ENCODE measurements around the gene CD209. TPM values are rescaled to one million over a fixed set of nuclear protein-coding genes. Genes with fewer than 3 reads are reported as not detected.
A peak's percentile ranks its signal among the peaks of the same experiment; 100 is the strongest.
"Not testable (repeated sequence)": the region's sequence is repeated elsewhere in the genome, so short reads cannot be mapped to it uniquely, and the experiment has no call there.

The CD209 gene, protein sequence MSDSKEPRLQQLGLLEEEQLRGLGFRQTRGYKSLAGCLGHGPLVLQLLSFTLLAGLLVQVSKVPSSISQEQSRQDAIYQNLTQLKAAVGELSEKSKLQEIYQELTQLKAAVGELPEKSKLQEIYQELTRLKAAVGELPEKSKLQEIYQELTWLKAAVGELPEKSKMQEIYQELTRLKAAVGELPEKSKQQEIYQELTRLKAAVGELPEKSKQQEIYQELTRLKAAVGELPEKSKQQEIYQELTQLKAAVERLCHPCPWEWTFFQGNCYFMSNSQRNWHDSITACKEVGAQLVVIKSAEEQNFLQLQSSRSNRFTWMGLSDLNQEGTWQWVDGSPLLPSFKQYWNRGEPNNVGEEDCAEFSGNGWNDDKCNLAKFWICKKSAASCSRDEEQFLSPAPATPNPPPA
- total RNA-seq = under 0.01 TPM in 2 replicates

DNA sequence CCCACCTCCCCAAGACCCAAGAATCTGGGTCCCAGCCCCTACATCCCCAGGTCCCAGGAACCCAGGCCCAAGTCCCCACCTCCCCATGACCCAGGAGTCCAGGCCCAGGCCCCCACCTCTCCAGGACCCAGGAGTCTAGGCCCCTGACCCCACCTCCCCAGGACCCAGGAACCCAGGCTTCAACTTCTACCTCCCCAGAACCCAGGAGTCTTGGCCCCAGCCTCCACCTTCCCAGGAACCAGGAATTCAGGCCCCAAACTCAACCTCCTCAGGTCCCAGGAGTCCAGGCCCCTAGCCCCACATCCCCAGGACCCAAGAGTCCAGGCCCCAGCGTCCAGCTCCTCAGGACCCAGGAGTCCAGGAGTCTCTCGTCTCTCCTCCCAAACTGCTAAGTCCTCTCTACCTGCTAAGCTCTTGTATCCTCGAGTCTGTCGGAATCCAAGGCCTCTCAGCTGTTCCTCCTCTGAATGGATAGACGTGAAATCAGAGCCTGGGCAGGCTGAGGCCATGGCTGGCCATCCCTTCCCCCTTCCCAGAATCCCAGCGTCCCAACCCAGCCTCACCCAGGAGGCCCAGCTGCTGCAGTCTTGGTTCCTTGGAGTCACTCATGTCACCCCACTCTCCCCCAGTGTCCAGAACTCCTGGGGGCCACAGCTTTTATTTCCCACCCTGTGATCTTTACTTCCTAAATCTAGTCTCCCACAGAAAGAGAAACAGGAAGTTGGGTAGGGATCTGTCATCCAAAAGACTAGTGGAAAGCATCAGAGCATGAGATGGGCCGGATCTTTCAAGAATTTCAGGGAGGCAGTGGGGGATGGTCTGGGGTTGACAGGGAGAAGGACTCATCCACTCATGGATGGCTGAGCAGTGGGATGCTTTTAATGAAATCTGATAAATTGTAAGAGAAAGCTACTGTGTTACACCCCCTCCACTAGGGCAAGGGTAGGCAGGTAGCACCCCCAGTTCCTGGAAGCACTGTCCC is at the start of gene CD209:
Gene CD209 (minus strand): TSS at position 632 of the 982 bp plus-strand sequence. CDS start 23 bp downstream, at position 609.
- no peak for DNase-seq (ENCODE audit: low read depth in 2 of 2)

DNA sequence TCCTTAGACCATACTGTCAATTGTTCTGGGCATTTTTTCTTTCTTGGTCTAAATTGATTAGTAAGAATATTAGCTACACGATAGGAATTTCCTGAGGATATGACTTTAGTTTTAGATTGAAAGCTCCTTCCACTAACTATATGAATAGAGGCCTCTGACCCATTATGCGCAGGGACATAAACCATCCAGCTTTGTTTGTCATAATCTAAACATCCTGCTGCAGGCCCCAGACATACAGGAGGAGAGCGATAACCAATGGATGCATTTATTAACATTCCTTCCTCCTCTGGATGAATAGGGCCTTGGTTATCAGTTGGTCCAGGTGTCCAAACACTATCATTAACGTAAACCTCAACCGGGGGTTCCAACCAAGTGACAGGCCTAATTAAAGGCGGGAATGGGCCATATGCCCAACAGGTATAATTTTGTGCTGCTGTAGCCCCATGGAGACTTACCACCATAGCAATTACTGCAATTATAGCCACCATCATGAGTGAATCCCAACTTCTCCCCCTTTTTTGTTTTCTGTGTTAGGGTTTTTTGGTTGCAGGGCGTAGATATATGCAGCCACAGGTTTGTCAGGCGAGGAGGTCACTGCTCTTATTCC is 48.3 kb upstream of the CD209 start:
- DNase-seq (ENCODE audit: low read depth in 2 of 2) = peak in 1 of 2 donors; percentile 87

DNA sequence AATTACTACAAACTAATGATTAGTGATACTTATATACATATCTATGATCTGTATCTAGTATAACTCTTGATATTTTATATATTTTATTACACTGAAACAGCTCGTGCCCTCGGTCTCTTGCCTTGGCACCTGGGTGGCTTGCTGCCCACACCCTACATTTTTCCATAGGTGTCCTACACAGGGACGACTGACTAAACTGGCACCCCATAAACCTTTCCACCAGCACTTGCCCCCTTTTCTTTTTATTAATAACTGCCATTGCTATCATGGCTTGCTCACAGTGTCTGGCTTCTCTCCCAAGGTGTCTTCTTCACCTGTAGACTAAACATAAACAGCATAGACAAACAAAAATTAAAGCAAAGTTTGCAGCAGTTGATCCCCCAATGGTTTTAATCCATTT is 46.2 kb upstream of the CD209 start:
- DNase-seq (ENCODE audit: low read depth in 2 of 2) = no peak

DNA sequence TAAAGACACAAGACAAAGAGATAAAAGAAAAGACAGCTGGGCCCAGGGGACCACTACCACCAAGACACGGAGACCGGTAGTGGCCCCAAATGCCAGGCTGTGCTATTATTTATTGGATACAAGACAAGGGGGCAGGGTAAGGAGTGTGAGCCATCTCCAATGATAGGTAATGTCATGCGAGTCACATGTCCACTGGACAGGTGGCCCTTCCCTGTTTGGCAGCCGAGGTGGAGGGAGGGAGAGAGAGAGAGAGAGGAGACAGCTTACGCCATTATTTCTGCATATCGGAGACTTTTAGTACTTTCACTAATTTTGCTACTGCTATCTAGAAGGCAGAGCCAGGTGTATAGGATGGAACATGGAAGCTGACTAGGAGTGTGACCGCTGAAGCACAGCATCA is 45.4 kb upstream of the CD209 start:
- DNase-seq (ENCODE audit: low read depth in 2 of 2) = not testable (repeated sequence)

DNA sequence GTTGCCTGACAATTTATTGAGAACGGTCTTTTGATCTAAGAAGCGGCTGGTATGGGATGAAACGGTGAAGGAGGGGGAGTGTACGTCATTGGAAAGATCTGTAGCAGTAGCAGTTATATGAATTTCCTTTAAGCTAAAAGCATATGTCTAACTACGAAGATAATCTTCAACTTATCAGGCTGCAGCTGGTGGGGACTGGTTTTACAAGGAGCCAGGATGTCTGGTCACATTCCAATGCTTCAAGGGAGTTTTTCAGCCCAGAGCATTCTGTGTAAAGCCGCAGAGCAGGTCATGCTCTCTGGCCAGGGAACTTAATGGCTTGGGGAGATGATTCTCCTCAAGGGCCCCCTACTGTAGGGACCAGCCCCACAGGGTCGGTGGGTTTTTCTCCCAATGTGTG is 44.9 kb upstream of the CD209 start:
- DNase-seq (ENCODE audit: low read depth in 2 of 2) = peak in 1 of 2 donors; percentile 12

DNA sequence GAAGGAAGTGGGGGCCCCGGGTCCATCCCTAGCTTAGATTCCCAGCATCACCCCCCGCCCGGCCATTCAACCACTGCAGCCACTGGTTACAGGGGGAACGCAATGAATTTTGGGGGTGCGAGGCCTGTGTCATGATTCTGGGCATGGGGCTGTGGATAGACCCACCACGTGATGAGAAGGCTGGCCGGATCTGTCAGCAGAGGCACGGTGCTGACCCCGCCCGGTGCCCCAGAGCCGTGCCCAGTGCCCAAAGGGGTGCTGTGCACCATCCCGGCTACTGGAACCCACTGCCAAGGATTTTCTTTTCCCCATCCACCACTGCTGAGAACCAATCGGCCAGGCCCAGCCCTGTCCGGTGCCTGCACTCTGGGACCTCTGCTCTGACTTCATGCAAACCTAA is 43.1 kb upstream of the CD209 start:
- DNase-seq (ENCODE audit: low read depth in 2 of 2) = no peak

DNA sequence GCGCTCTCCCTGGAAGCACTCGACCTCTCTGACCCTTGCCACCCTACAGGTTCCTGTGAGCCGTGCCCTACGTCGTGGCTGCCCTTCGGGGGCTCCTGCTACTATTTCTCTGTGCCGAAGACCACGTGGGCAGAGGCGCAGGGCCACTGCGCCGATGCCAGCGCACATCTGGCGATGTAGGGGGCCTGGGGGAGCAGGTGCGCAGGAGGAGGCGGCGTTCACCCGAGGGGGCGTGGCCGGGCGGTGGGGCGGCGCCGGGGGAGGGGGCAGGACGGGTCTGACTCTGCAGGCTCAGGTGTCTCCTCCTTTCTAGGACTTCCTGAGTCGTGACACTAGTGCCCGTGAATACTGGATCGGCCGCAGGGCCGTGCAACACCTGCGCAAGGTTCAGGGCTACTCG is 42.1 kb upstream of the CD209 start:
- DNase-seq (ENCODE audit: low read depth in 2 of 2) = no peak

DNA sequence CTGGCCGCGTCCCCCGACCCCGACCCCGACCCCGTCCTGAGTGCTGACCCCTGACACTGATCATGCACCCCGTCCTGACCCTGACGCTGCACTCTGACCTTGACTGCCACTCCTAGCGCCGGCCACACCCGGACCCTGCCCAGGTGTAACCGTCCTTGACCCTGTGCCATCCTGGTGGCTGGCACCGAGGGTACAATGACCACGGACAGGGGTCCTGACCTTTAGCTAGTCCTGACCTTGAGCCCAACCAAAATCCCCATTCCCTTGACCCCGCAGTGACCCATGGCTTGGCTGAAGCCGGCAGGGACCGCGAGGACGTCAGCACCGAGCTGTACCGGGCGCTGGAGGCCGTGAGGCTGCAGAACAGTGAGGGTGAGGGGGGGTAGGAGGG is 41.6 kb upstream of the CD209 start:
- no peak for DNase-seq (ENCODE audit: low read depth in 2 of 2)

DNA sequence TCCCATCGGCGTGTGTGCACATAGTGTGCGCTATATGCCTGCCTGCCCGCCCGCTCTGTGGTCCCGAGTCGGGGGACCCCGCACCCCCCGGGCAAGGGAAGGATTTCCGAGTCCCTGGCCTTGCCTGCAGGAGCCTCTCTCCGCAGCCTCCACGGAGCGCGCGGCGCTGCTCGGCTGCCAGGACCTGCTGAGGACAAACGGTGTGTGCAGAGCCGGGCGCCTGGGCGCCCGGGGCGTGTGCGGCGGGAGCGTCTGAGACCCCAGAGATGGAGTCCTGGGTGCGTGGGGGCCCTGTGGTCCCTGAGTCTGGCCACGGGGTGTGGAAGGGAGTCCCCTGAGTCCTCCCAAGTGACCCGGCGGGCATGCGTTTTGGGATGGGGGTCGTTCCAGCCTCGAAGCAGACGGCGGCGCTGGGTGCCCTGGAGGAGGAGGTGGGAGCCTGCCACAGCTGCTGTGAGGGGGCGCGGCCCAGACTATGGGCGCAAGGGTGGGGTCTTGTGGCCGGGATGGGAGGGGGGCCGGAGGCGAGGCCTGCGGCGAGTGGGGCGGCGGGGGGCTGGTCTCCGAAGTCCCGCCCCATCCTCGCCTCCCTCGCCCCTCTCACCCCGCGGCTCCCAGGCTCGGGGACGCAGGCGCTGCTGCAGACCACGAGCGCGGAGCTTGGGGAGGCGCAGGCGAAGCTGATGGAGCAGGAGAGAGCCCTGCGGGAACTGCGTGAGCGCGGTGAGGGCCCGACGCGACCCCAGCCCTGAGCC is 41.0 kb upstream of the CD209 start:
- no peak for DNase-seq (ENCODE audit: low read depth in 2 of 2)

DNA sequence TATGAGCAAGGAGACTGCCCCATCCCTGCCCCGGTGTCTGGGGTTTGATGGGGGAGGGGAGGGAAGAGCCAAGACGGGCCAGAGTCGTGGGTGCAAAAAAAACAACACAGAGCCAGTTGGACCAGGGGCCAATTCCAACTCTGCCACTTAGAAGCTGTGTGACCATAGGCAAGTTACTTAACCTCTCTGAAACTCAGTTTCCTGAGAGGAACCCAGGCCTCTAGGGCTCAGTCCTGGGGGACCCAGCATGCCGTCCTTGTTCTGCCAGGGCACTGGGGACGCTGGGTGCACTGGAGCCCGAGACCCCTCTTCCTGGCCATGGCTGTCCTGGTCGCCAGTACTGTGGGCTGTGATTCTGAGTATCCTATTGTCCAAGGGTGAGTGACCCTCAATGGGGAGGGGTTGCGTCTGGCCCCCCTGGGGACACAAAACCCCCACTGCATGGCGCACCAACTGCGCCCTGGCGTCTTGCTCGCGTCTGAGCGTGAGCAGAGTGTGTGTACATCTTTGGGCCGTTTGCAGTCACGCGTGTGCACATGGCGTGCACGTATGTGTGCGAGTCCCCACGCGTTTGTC is 40.4 kb upstream of the CD209 start:
- no peak for DNase-seq (ENCODE audit: low read depth in 2 of 2)

DNA sequence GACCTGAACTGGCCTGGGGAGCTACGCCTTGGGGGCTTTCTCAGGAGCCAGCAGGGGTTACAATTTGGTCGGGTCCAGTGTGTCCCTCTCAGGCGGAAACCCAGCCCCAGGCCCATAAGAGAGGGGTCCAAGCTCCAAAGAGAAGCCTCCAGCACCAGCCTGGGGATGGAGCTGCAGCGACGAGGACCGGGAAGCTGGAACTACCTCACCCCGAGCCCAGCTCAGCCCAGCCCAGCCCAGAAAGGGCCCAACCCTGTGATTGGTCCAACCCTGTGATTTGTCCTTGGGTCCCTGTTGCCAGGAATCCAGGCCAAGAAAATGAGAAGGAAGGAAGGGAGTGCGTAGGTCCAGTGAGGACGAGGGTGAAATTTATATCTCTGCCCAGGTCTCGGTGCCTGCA is 39.8 kb upstream of the CD209 start:
- no peak for DNase-seq (ENCODE audit: low read depth in 2 of 2)

DNA sequence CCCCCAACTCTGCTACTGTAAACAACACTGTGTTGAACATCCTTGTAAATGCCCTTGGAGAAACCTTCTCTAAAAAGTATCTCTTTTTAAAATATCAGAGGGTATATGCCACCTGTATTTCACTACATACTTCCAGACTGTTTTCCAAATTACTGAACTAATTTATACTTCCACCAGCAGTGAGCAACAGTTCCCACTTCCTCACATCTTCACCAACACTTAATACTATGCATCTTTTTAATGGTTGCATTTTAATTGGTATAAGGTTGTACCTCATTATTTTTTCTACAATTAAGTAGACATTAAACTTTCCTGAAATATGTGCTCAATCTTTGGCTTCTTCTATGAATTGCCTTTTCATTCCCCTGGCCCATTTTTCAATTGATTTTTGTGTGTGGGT is 37.5 kb upstream of the CD209 start:
- DNase-seq (ENCODE audit: low read depth in 2 of 2) = no peak

DNA sequence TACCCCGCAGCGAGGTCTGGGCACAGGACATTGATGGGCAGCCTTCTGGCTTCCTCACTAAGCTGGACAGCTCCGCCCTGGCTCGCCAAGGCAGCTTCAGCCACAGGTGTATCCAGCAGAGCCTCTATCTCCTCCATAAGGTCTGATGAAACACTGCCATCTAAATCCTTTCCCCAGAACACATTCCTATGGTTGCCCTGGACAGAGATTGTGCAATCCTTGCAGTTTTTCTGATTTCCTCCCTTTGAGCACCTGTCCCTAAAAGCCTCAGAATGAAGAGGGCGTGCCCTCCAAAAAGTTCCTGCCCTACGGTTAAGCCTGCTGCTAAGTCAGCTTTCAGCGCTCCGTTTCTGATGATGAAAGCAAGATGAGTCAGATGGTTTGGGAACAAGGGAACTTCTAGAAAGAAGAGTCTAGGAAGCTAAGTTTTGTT is 36.7 kb upstream of the CD209 start:
- DNase-seq (ENCODE audit: low read depth in 2 of 2) = no peak

DNA sequence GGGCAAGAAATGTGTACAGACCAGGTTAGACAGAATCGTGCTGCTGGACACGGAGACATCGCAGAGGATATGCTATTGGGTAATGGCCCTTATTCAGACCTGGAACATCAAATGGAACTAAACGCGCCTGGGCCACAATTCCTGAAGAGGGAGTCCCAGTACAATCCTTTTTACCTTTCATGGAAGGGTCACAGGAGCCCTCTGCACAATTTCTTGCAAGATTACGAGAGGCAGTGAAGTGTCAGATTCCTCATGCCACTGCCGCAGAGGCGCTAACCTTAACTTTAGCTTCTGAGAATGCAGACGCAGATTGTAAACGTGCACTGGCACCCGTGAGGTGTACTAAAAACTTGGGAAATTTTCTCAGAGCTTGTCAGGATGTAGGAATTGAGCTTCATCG is 33.8 kb upstream of the CD209 start:
- no peak for DNase-seq (ENCODE audit: low read depth in 2 of 2)

DNA sequence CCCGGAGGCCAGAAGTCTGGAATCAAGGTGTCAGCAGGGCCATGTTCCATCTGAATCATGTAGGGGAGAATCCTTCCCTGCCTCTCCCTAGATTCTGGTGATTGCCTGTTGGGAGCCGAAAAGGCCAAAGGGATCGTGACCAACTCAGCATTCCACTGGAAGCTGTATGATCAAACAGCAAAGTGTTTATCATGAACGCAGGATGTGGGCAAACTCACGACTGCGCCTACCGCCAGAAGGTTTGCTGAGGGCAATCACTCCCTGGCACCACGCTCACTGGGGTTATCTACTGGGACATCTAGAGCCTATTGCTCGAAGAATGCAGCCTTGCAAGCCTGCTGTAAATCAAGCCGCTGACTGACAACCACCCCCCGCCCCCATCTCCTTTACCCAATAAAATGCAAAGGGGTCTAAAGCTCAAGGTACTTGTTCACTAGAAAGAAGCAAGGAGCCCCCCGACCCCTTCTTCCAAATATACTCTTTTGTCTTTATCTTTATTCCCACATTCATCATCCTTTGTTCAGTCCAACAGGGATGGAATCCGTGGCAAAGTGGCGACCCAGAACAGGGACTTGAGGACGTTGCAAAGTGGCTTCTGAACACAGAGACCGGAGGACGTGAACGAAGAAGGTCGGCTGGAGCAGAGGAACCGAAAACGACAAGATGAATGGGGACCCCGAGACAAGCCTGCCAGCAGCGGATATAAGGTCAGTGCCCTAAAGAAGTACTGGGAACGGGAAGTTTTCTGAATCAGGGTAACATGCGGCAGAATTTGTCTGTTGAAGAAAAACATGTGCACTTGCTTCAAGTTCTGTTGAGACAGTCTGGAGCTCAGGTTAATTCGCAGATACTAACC is 32.5 kb upstream of the CD209 start:
- DNase-seq (ENCODE audit: low read depth in 2 of 2) = no peak

DNA sequence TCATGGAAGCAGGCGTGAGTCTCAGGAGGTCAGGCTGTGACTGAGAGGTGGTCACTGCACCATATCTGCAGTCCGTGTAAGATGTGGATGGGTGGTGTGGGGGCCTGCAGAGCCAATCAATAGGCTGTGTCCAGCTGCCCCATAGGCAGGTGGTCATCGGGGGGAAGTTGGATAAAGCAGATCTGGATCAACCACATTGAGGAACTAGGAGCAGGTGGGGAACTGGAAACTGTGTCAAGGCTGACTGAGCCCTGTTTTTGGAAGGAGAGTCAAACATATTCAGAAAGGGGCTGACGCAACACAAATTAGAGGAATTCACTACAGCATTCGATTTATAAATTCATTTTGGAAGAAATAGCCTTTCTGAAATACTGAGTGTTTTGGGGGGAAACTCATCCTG is 30.7 kb upstream of the CD209 start:
- DNase-seq (ENCODE audit: low read depth in 2 of 2) = no peak

DNA sequence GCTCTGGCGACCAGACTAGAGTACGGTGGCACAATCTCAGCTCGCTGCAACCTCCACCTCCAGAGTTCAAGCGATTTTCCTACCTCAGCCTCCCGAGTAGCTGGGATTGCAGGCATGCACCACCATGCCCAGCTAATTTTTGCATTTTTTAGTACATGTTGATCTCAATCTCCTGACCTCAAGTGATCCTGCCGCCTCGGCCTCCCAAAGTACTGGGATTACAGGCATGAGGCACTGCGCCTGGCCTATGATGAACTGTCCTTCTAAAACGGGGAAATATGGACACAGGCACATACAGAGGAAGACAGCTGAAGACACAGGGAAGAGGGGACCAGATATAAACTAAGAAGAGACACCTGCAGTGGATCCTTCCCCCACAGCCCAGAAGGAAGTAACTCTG is 28.4 kb upstream of the CD209 start:
- no peak for DNase-seq (ENCODE audit: low read depth in 2 of 2)

DNA sequence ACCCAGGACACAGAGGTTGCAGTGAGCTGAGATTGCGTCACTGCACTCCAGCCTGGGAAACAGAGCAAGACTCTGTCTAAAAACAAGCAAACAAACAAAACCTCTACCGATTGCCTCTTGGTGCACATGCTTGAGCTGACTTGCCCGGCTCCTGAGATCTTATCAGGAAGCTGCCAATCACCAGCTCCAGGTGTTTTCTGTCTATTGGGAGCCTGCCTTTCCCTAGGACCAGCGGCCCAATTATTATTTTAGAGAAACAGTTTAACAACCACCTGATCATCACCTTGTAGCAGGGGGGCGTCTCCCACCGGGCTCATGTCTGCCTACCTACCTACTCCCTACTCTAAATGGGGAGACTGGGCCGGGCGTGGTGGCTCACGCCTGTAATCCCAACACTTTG is 26.5 kb upstream of the CD209 start:
- DNase-seq (ENCODE audit: low read depth in 2 of 2) = no peak

DNA sequence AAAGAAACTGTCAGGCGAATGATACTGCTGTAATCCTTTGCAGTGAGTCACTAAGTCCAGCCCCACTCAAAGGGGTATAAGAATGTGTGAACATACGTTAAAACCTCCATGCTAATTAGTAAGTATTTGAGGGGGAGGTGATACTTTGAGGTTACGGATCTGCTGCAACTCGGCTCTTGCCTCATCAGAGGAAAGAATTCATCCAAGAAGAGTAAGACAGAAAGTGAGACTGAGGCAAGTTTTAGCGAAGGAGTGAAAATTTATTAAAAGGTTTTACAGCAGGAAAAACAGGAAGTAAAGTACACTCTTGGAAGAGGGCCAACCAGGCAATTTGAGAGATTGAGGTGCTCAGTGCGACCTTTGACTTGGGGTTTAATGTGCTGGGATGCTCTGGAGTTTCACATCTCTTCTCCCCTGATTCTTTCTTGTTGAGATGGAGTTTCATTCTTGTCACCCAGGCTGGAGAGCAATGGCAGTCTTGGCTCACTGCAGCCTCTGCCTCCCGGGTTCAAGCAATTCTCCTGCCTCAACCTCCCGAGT is 25.5 kb upstream of the CD209 start:
- no peak for DNase-seq (ENCODE audit: low read depth in 2 of 2)

DNA sequence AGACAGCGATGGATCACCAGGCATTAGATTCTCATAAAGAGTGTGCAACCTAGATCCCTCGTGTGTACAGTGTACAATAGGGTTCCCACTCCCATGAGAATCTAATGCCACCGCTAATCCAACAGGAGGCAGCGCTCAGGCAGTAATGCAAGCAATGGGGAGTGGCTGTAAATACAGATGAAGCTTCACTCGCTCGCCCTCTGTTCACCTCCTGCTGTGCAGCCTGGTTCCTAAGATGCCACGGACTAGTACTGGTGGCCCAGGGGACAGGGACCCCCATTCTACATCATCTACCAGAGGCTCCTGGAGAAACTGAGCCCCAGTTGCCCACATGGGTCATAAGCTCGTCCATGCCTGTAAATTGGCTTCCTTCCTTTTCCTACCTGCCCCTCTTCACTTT is 23.7 kb upstream of the CD209 start:
- DNase-seq (ENCODE audit: low read depth in 2 of 2) = no peak
